Limb (tissue), 2 donors: ENCODE results near the gene GABPA.
"Not testable (repeated sequence)": the region's sequence is repeated elsewhere in the genome, so short reads cannot be mapped to it uniquely, and the experiment has no call there.

Experiments used
- DNase-seq, 2 donors: peaks; one replicate each; pipeline ENCODE4 v3.0.0-alpha.2; 2016; ENCODE audit errors: extremely low spot score in 2 of 2

The GABPA gene

GRCh38 chr21:25734904-25735645 lies at the start of gene GABPA, which contains the start of gene ATP5PF:
Gene GABPA, plus strand, starts transcription at chr21:25734972. Its CDS starts 6,627 bp downstream, at chr21:25741599.
Gene ATP5PF, minus strand, starts transcription at chr21:25734904. Its CDS starts 5,110 bp downstream, at chr21:25729794.
- DNase-seq, result peak; percentile 95 to 96

- no peak for DNase-seq
Observed at GRCh38 chr21:25687787-25688186, 47.0 kb upstream of the GABPA start.

- no peak for DNase-seq
Observed at GRCh38 chr21:25688275-25689155, 46.3 kb upstream of the GABPA start.

- DNase-seq, result no peak
Observed at GRCh38 chr21:25689226-25689625, 45.5 kb upstream of the GABPA start.

GRCh38 chr21:25691976-25692375 lies 42.8 kb upstream of the GABPA start:
- DNase-seq, result no peak

- not testable (repeated sequence) for DNase-seq
Observed at GRCh38 chr21:25695461-25695860, 39.3 kb upstream of the GABPA start.

- DNase-seq, result no peak
Observed at GRCh38 chr21:25700741-25701140, 34.0 kb upstream of the GABPA start.

GRCh38 chr21:25701529-25701928 lies 33.2 kb upstream of the GABPA start:
- DNase-seq, result no peak

GRCh38 chr21:25708467-25709065 lies 26.2 kb upstream of the GABPA start:
- DNase-seq, result peak; percentile 46 to 66

- DNase-seq, result no peak
Observed at GRCh38 chr21:25709684-25710265, 25.0 kb upstream of the GABPA start.

- no peak for DNase-seq
Observed at GRCh38 chr21:25710550-25710949, 24.2 kb upstream of the GABPA start.

GRCh38 chr21:25714066-25714465 lies 20.7 kb upstream of the GABPA start:
- not testable (repeated sequence) for DNase-seq

GRCh38 chr21:25717491-25718147 lies 17.2 kb upstream of the GABPA start:
- no peak for DNase-seq

GRCh38 chr21:25721987-25722386 lies 12.8 kb upstream of the GABPA start:
- DNase-seq, result no peak

GRCh38 chr21:25722631-25723030 lies 12.1 kb upstream of the GABPA start:
- DNase-seq, result no peak

GRCh38 chr21:25732091-25732760 lies 2.5 kb upstream of the GABPA start:
- no peak for DNase-seq

- DNase-seq, result peak in 1 of 2 donors; percentile 15
Observed at GRCh38 chr21:25733859-25734653, 716 bp upstream of the GABPA start.

GRCh38 chr21:25734654-25734903 lies 193 bp upstream of the GABPA start:
- no peak for DNase-seq

GRCh38 chr21:25735646-25736597 lies 1.1 kb downstream of the GABPA start:
- peak; percentile 75 to 91 for DNase-seq
